ENCODE data around the gene ZNF837. TPM values are rescaled to one million over a fixed set of nuclear protein-coding genes. Genes with fewer than 3 reads are reported as not detected.

ZNF837 gene
- total and polyA plus RNA-seq, 4 donors = 1.7 to 3.2 (median 2.7) TPM

- Histone ChIP-seq H3K27me3 (ENCODE audit: control insufficient read depth in 3 of 3, insufficient read depth in 3 of 3, low read length in 2 of 3) (no peaks in the 10 kb centered on the region), H3K4me3 (no peak overlapping the region), H3K4me1 (ENCODE audit: control insufficient read depth in 5 of 5, insufficient read depth in 5 of 5, low read length in 5 of 5) (no peaks in the 10 kb centered on the region), H3K36me3 (ENCODE audit: control insufficient read depth in 4 of 4, insufficient read depth in 4 of 4, low read length in 4 of 4) (peaks cover 0 to 32% (median 19%) of the 10 kb centered on the region in 4 donors), H3K9me3 (ENCODE audit: control insufficient read depth in 4 of 4, insufficient read depth in 3 of 4, low read length in 3 of 4) (peaks cover 0 to 10% (median 0%) of the 10 kb centered on the region in 4 donors), H3K27ac (ENCODE audit: low read depth in 1 of 2, low read length in 1 of 2) (no peak overlapping the region), H3K9ac (ENCODE audit: insufficient read depth in 1 of 2, low read length in 2 of 2) (no peak overlapping the region)
- ATAC-seq (ENCODE audit: insufficient read depth, low FRiP score) = no peak
- 94 to 95% methylated on average over 19 of the region's 19 CpGs for WGBS, 2 donors
- no peak for DNase-seq
- no peak for TF ChIP-seq CTCF (IDR thresholded peaks at IDR 0.05; ENCODE audit: control extremely low read depth, extremely low read depth)
These were observed 46.1 kb downstream of the ZNF837 start for GRCh38 chr19:58334691-58335249.

- WGBS, 2 donors = 67 to 82% methylated on average over 1 of the region's 1 CpG
- Histone ChIP-seq H3K4me3 (no peak overlapping the region), H3K36me3 (ENCODE audit: control insufficient read depth in 4 of 4, insufficient read depth in 4 of 4, low read length in 4 of 4) (peaks cover 0 to 14% (median 5%) of the 10 kb centered on the region in 4 donors), H3K9ac (ENCODE audit: insufficient read depth in 1 of 2, low read length in 2 of 2) (no peak overlapping the region), H3K27me3 (ENCODE audit: control insufficient read depth in 3 of 3, insufficient read depth in 3 of 3, low read length in 2 of 3) (no peaks in the 10 kb centered on the region), H3K9me3 (ENCODE audit: control insufficient read depth in 4 of 4, insufficient read depth in 3 of 4, low read length in 3 of 4) (no peaks in the 10 kb centered on the region), H3K27ac (ENCODE audit: low read depth in 1 of 2, low read length in 1 of 2) (no peak overlapping the region), H3K4me1 (ENCODE audit: control insufficient read depth in 5 of 5, insufficient read depth in 5 of 5, low read length in 5 of 5) (peaks cover 0 to 7% (median 3%) of the 10 kb centered on the region in 5 donors)
- ATAC-seq (ENCODE audit: insufficient read depth, low FRiP score) = no peak
- TF ChIP-seq CTCF (IDR thresholded peaks at IDR 0.05; ENCODE audit: control extremely low read depth, extremely low read depth) = no peak
- DNase-seq = no peak
These were observed 48.1 kb downstream of the ZNF837 start for GRCh38 chr19:58332697-58333096.

GRCh38 chr19:58330458-58330857 lies 50.4 kb downstream of the ZNF837 start:
- Histone ChIP-seq H3K9me3 (ENCODE audit: control insufficient read depth in 4 of 4, insufficient read depth in 3 of 4, low read length in 3 of 4) (no peaks in the 10 kb centered on the region), H3K4me1 (ENCODE audit: control insufficient read depth in 5 of 5, insufficient read depth in 5 of 5, low read length in 5 of 5) (peaks cover 7 to 13% (median 9%) of the 10 kb centered on the region in 5 donors), H3K27me3 (ENCODE audit: control insufficient read depth in 3 of 3, insufficient read depth in 3 of 3, low read length in 2 of 3) (no peaks in the 10 kb centered on the region), H3K9ac (ENCODE audit: insufficient read depth in 1 of 2, low read length in 2 of 2) (no peak overlapping the region), H3K27ac (ENCODE audit: low read depth in 1 of 2, low read length in 1 of 2) (no peak overlapping the region), H3K36me3 (ENCODE audit: control insufficient read depth in 4 of 4, insufficient read depth in 4 of 4, low read length in 4 of 4) (peaks cover 0 to 3% (median 1%) of the 10 kb centered on the region in 4 donors), H3K4me3 (no peak overlapping the region)
- 92 to 95% methylated on average over 4 of the region's 4 CpGs for WGBS, 2 donors
- TF ChIP-seq CTCF (IDR thresholded peaks at IDR 0.05; ENCODE audit: control extremely low read depth, extremely low read depth) = no peak
- DNase-seq = no peak
- ATAC-seq (ENCODE audit: insufficient read depth, low FRiP score) = no peak

- TF ChIP-seq CTCF (IDR thresholded peaks at IDR 0.05; ENCODE audit: control extremely low read depth, extremely low read depth) = no peak
- H3K4me1 ChIP-seq (ENCODE audit: control insufficient read depth in 5 of 5, insufficient read depth in 5 of 5, low read length in 5 of 5) = peaks cover 7 to 15% (median 9%) of the 10 kb centered on the region in 5 donors
- WGBS, 2 donors = 66 to 67% methylated on average over 10 of the region's 10 CpGs
- H3K9ac ChIP-seq (ENCODE audit: insufficient read depth in 1 of 2, low read length in 2 of 2) = no peak overlapping the region
- ATAC-seq (ENCODE audit: insufficient read depth, low FRiP score) (no peak), DNase-seq (no peak)
- no peak overlapping the region for H3K4me3 ChIP-seq
- no peaks in the 10 kb centered on the region for H3K27me3 ChIP-seq (ENCODE audit: control insufficient read depth in 3 of 3, insufficient read depth in 3 of 3, low read length in 2 of 3)
- H3K9me3 ChIP-seq (ENCODE audit: control insufficient read depth in 4 of 4, insufficient read depth in 3 of 4, low read length in 3 of 4) = no peaks in the 10 kb centered on the region
- H3K36me3 ChIP-seq (ENCODE audit: control insufficient read depth in 4 of 4, insufficient read depth in 4 of 4, low read length in 4 of 4) = peaks cover 0 to 3% (median 0%) of the 10 kb centered on the region in 4 donors
- H3K27ac ChIP-seq (ENCODE audit: low read depth in 1 of 2, low read length in 1 of 2) = no peak overlapping the region
These were observed 51.8 kb downstream of the ZNF837 start for GRCh38 chr19:58328999-58329398.
